CD4-positive, alpha-beta T cell treated with Interleukin-15 for 1 hour (primary cell): ENCODE data around the gene FLNA.
"Not testable (repeated sequence)": the region's sequence is repeated elsewhere in the genome, so short reads cannot be mapped to it uniquely, and the experiment has no call there.

ENCODE experiments used
- DNase-seq: peaks from one replicate; pipeline ENCODE4 v3.0.0-alpha.2; 2020

Gene FLNA

GRCh38 chrX:154357205-154357604 lies 17.2 kb downstream of the FLNA start:
- DNase-seq = no peak

GRCh38 chrX:154356596-154356995 lies 17.8 kb downstream of the FLNA start:
- no peak for DNase-seq

GRCh38 chrX:154355776-154356140 lies 18.7 kb downstream of the FLNA start:
- no peak for DNase-seq

GRCh38 chrX:154355094-154355775 lies 19.2 kb downstream of the FLNA start:
- DNase-seq = no peak

GRCh38 chrX:154354516-154354915 lies 19.9 kb downstream of the FLNA start:
- DNase-seq = no peak

- DNase-seq = no peak
Observed at GRCh38 chrX:154354013-154354412, 20.4 kb downstream of the FLNA start.

GRCh38 chrX:154353172-154353843 lies 21.1 kb downstream of the FLNA start:
- DNase-seq = no peak

- no peak for DNase-seq
Observed at GRCh38 chrX:154352466-154352865, 22.0 kb downstream of the FLNA start.

GRCh38 chrX:154352012-154352401 lies 22.4 kb downstream of the FLNA start:
- DNase-seq = no peak

GRCh38 chrX:154351183-154352011 lies 23.0 kb downstream of the FLNA start:
- DNase-seq = peak; percentile 69

GRCh38 chrX:154350429-154351182 lies 23.8 kb downstream of the FLNA start:
- no peak for DNase-seq

- no peak for DNase-seq
Observed at GRCh38 chrX:154349979-154350378, 24.5 kb downstream of the FLNA start.

GRCh38 chrX:154349359-154349935 lies 25.0 kb downstream of the FLNA start:
- DNase-seq = no peak

- DNase-seq = no peak
Observed at GRCh38 chrX:154348646-154349358, 25.6 kb downstream of the FLNA start.

- DNase-seq = no peak
Observed at GRCh38 chrX:154348114-154348531, 26.3 kb downstream of the FLNA start.

- not testable (repeated sequence) for DNase-seq
Observed at GRCh38 chrX:154343620-154344019, 30.8 kb downstream of the FLNA start.

- not testable (repeated sequence) for DNase-seq
Observed at GRCh38 chrX:154343063-154343462, 31.4 kb downstream of the FLNA start.

GRCh38 chrX:154341399-154342298 lies 32.8 kb downstream of the FLNA start:
- not testable (repeated sequence) for DNase-seq

GRCh38 chrX:154334496-154334895 lies 39.9 kb downstream of the FLNA start:
- DNase-seq = no peak

- DNase-seq = no peak
Observed at GRCh38 chrX:154333837-154334271, 40.6 kb downstream of the FLNA start.

GRCh38 chrX:154333116-154333515 lies 41.3 kb downstream of the FLNA start:
- no peak for DNase-seq
